HG02623 (cell line): ENCODE results near the gene CGRRF1.

Experiments
- ATAC-seq: cut with Tn5 transposase; IDR thresholded peaks from one replicate; pipeline ENCODE4 v1.9.1; 2021; ENCODE audit warnings: moderate library complexity; ENCODE audit not compliant: unreplicated experiment

The CGRRF1 gene

DNA sequence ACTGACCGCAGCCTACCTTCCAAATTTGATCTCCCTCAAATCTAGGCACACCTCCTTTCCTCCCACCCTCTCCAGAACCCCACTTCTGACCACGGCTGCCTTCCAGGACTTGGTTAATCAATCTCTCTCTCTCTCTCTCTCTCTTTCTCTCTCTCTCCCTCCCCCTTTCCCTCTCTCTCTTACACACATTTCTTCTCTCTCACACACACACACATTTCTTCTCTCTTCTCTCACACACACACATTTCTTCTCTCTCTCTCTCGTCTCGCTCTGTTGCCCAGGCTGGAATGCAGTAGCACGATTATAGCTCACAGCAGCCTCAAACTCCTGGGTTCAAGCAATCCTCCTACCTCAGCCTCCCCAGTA is 20.4 kb upstream of the CGRRF1 start:
- no peak for ATAC-seq

DNA sequence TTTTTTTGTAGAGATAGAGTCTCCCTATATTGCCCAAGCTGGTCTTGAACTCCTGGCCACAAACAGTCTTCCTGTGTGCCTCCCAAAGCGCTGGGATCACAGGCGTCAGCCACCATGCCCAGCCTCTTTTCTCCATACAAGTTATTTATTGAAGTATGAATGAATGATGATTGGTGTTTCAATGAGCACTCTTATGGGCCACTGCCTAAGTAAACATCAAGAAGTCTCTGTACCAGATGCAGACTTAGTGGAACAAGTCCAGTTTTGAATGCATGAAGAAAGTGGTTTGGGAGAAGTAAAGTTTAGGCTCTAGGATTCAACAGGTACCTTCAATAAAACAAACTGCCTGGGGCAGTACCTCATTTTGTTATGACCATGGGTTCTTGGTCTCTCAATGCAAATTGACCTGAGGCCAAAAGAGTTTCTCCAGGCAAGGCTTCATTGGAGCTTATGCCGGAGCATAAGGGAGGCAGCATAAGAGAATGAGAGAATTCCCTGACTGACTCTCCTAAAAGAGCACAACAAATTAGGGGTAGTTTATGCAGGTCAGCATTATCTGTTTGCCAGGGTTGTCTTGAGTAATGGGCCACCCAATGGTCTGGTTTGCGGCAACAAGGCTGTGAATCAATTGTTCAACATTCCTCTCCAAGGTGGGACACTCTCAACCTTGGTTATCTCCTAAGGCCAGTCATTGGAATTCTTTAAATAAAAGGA is 19.8 kb upstream of the CGRRF1 start:
- ATAC-seq: no peak

DNA sequence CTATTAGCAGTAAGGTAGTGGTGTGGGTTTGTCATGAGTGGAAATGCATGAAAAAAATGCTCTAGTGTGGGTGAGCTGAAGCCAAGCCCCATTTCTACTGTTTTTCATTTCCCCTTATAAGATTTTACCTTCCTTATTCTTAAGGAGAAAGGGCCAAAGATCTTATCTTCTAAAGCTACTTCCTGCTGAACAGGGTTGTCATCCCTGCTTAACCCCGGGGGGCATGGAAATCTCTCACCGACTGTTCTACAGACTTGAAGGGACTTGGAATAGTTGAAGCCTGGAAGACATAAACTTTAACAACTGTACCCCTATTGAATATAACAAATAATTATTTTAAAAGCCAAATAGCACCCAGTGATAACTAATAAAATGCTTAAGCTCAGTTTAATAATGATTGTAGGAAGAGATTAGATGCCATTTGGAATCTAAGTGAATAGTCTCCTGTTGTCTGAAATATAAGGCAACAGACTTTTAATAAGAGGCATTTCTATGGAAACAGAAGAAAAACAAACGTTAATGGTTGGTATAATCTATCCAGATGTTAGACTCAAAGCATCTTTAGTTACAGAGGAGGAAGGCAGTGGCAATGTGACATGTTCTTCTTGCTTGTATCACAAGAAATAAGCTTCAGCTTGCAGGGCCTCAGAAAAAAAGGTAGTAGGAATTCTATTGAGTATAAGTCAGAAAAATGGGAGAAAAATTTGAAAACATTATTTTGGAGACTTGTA is 19.1 kb upstream of the CGRRF1 start:
- no peak for ATAC-seq

DNA sequence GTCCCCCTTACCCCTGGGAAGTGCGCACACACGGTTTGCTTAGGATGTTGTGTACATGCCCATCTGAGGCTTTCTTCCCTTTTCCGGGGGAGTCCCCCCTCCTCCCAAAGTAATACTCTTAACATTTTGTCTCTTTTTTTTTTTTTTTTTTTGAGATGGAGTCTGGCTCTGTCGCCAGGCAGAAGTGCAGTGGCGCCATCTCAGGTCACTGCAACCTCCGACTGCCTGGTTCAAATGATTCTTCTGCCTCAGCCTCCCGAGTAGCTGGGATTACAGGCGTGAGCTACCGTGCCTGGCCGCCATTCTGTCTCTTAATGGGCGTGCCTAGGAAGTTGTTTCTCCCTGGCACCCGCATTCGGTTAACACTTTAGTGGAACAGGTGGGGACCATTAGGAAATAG is 16.4 kb upstream of the CGRRF1 start:
- no peak for ATAC-seq

DNA sequence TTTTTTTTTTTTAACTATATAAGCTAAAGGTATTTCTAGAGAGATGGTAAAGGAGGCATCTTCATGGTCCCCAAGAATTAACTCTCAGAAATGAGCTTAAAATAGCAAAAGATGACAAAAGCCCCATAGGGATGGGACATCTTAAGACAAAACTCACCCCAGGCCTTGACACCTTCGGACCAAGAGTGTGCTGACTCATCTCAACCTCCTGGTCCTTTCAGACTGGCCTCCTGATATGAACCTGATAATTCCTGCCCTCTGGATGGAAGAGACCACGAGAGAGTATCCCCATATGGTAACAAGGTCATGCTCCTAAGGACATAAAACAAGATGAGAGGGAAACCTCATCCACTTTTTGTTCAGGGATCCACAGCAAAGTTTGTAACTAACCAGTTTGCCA is 12.5 kb upstream of the CGRRF1 start:
- ATAC-seq: no peak

DNA sequence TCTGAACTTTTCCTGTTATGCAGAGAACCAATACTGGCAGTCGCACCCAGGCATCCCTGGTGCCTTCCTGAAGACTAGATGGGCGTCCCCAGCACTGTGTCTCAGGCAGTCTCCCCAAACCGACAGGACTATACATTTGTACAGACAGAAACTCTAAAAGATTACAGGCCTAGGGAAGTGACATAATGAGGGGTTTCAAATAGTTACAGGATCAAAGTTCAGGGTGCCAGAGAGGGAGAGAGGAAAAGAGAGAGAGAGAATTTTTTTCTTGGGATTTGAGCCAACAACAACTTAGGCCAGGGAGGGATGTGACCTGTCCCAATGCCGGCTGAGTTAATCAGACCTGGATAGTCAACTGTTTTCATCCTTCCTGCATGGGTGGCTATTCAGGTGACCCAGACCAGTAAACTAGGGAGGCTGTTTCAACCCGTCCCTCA is 11.6 kb upstream of the CGRRF1 start:
- ATAC-seq: no peak

DNA sequence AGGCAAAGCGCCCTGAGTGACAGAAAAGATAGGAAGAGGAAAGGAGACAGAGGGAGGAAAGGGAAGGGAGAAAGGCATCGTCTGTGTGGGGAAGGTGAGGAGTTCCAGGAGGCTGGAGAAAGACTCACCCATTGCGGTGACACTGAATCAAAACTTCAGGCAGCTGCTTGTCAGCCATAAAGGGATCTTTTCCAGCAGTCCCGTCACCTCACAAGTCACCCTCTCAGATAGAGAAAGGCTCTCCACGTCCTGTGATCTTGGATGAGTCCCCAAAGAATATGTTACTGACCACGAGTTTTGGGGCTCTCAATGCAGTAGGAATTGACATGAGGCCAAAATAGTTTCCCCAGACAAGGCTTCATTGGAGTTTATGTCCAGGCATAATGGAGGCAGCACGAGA is 11.1 kb upstream of the CGRRF1 start:
- ATAC-seq: no peak

DNA sequence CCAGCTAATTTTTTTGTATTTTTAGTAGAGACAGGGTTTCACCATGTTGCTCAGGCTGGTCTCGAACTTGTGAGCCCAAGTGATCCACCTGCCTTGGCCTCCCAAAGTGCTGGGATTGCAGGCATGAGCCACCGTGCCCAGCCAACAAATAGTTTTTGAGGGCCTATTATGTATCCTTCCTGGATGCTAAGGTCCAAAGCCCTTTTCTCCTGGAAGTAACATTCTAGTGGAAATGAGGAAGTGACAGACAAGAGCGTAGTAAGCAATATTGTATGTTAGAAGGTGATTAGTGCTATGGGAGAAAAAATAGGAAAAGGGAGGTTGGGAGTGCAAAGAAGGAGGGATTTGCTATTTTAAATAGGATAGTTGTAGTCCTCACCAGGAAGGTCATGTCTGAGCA is 9.0 kb upstream of the CGRRF1 start:
- no peak for ATAC-seq

DNA sequence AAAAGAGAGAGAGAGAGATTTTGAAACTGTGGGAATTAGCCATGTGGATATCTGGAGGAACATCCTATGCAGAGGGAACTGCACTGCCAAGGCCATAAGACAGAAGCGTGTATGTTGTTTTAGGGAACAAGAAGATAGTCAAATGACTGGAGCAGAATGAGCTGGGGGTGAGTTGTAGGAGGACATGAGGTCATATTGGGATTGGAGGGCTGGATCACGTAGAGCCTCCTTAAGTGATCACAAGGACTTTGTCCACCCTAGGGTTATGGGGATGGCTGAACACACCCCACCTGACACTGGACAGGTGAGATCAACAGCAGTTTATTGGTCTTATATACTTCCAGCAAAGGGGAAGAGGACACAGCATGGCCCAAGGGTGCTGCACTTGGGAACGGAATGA is 8.2 kb upstream of the CGRRF1 start:
- ATAC-seq: no peak

DNA sequence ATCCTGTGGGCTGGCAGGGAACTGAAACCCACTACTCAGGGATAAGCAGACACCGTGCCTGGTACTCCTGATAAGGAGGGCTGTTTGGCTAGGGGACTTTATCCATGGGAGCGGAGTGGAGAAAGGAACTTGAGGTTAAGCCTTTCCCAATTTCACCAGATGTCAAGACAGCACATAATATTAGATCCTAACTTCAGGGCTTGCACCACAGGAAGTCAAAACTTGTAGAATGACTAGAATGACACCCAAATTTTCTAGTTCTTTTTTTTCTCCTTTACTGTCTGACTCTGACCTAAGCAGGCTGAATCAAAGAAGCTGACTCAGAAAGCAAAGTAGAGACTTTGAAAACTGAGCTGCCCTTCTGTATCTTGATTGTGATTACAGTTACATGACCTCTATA is 7.1 kb upstream of the CGRRF1 start:
- ATAC-seq: no peak

DNA sequence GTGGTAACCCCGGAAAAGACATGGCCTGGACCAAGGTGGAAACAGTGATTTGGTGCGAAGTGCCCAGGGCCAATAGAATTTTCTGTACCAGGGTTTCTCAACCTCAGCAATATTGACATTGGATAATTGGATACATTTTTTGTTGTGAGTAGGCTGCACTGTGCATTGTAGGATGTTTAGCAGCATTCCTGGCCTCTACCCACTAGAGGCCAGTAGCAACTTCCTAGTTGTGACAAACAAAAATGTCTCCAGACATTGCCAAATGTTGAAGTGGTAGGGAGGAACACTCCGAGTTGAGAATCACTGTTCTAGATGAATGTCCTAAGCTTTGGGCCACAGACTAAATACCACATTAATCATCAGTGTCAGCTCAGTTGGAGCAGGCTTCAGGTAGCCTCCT is 6.2 kb upstream of the CGRRF1 start:
- no peak for ATAC-seq

DNA sequence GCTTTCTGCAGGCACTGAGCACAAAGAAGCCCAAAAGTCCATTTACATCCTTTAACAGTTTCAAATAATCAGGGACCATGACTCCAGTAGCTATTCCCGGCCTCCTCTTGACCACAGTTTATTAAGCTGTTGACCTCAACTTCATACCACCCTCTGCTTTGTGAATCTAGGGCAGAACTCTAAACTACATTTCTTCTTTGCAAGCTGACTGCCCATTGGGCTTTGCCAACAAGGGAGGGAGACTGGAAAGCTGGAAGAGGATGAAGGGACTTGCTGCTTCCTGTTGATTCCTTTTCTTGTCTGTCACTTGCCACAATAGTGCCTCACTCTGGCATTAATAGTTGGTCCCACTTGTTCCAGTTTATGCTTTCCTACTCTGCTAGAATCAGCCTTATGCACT is 2.7 kb downstream of the CGRRF1 start:
- no peak for ATAC-seq

DNA sequence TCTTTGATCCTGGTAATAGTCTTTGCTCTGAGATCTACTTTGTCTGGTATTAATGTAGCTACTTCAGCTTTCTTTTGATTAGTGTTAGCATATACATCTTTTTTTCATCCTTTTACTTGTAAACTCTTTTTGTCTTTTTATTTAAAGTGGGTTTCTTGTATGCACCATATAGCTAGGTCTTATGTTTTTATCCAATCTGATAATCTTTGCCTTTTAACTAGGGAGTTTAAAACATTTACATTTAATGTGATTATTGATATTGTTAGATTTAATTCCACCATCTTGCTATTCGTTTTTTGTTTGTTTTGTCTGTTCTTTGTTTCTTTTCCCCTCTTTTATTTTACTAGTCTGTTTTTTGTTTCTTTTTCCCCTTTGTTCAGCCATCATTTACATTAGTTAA is 6.0 kb downstream of the CGRRF1 start:
- ATAC-seq: no peak

DNA sequence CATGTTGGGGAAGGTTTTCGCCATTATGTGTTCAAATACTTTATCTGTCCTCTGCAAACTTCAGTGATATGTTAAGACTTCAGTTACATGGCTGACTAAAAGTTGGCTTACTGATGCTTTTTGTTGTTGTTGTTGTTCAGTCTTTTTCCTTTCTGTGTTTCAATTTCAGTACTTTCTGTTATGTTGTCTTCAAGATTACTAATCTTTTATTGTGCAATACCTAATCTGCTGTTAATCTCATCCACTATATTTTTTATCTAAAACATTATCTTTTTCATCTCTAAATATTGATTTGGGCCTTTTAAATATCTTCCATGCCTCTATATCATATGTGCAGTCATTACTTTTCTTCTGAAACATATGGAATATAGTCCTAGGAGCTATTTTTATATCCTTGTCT is 7.0 kb downstream of the CGRRF1 start:
- ATAC-seq: no peak

DNA sequence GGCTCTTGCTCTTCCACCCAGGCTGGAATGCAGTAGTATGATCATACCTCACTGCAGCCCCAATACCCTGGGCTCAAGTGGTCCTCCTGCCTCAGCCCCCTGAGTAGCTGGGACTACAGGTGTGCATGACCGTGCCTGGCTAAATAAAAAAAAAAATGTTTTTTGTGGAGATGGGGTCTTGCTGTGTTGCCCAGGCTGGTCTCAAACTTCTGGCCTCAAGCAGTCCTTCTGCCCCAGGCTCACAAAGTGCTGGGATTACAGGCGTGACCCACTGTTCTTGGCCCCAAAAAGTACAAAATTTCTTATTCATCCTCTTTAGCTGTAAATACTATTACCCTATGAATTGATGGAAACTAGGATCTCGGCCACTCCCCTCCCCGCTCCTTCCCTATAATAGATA is 14.7 kb downstream of the CGRRF1 start:
- no peak for ATAC-seq

DNA sequence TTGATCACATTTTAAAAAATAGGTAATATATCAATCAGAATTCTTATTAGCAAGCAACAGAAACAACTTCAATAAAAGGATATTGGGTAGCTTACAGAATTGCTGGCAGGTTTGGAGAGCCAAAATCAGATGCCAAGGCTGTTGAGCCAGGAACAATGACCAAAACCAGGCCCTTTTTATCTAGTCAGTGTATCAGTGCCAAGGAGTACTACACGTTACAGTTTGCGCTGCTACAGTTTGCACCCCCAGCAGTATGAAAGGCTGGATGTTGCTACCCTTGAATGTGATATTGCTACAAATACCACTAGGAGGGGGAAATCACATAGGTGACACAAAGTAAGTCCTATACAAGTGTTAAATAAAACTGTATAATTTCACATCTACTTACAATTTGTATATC is 19.3 kb downstream of the CGRRF1 start:
- ATAC-seq: no peak

DNA sequence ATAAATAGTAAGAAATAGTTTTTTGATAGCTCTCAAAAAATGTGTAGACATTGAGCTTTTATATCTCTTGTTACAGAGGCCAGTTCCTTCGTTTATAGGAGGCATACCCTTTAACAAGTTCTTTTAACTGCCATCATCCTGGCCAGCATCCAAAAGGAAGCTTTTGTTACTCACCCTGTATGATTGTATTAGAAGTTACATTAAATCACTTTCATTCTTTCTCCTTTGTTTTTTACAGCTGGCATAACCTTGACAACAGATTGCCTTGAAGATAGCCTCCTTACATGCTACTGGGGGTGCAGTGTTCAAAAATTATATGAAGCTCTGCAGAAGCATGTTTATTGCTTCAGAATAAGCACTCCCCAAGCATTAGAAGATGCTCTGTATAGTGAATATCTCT is 20.1 kb downstream of the CGRRF1 start:
- ATAC-seq: no peak

DNA sequence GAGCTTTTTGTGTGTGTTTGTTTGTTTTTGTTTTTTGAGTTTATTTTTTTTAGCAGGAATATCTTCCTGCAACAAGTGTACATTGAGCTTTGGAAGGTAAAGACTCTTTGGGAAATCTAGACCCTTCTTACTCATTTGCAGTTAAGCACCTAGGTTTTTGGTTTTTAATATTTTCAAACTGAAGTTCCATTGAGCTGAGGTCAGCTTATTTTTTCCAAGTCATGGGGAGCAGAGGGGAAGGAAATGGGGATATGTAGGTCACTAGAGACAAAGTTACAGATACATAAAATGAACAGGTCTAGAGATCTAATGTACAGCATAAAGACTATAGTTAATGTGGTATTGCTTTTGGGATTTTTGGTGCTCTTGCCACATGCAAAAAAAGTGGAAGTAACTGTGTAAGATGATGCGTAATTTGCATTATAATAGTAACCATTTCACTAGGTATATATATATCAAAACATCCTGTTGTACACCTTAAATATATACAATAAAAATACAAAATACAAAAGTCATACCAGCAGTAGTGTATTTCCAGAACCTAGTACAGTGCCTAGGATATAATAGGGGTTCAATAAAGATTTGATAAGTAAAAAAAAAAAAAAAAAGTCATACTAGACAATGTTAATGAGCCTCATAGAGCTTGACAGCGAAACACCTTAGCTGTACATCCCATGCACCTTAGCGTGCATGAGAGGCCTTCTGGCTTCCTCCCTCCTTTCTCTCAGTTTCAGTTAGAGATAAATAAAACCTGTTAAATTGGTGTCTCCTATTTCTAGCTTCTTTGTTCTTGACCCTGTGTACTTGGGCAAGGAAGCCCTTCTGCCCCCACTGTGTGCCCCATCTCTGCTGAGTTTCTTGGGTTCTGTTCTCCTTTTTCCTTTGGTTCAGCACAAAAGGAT is 22.7 kb downstream of the CGRRF1 start:
- ATAC-seq: peak; percentile 86

DNA sequence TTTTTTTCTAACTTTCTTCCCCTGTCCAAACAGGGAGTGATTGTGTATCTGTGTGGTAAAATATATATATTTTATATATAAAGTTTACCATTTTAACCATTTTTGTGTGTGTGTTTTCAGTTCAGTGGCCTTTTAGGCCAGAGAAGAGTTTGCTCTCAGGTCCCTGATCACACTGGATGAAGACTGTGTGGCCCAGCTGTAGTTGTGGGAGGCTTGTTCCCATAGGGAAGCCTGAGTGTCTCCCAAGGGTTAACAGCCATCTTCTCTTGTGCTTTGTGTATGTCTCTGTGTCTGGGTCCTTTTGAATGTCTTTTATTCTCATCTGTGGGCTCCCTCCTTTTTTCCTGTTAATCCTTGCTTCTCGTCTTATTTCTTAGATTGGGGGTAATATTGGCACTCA is 23.4 kb downstream of the CGRRF1 start:
- ATAC-seq: no peak

DNA sequence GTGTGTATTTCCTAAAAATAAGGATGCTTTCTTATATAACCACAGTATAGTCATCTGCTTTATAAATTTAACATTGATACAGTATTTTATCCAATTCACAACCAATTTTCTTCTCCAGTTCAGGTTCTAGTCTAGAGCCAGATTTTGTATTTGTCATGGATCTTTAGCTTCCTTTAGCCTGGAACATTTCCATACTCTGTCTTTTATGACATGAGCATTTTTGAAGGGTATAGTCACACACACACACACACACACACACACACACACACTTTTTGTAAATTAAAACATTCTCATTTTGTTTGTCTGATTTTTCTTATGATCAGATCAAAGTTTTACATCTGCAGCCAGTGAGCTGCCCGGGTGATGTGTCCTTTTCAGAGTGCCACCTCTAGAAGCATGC is 25.4 kb downstream of the CGRRF1 start:
- ATAC-seq: no peak

DNA sequence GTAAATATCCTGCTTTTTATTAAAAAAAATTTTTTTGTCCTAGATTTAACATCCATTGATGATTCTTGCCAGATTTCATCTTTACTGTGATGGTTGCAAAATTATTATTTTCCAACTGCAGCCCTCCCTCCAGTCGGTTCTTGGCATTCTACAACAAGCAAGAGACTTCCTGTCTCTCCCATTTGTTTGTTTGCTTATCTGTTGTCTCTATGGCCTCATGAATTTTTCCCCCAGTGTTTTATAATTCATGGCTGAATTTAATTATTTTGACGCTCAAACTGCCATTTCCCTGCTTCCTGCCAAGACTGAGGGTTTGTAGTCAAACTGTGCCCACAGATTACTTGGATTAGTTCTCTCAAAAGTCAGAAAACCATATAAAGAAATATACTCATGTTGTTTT is 25.9 kb downstream of the CGRRF1 start:
- ATAC-seq: no peak

DNA sequence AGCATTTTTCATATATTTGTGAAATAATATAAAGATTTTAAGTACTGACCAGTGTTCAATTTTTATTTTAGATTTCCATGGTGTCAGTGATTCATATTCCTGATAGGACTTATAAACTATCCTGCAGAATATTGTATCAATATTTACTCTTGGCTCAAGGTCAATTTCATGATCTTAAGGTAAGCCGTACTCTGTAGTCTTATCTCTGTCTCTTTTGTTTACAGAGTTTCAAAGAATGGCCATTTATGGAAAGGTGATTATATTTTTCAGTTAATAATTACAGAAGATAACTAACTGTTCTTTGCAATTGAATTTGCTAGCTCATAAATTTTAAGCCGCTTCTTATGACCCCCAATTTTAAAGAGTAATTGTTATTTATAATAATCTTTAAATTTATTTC is 27.9 kb downstream of the CGRRF1 start:
- no peak for ATAC-seq
